ENCODE data around the gene HPSE.

Gene HPSE

GRCh38 chr4:83334425-83335241, at the start of gene HPSE:
Gene HPSE (minus strand): TSS chr4:83334848. CDS start chr4:83334782, 66 bp downstream.
- peak in 32 of 51 donors; percentile 3 to 53 (median 20) for DNase-seq

GRCh38 chr4:83382850-83383249, 48.2 kb upstream of the HPSE start:
- DNase-seq, result no peak

- DNase-seq, result no peak
These were observed 46.5 kb upstream of the HPSE start for GRCh38 chr4:83381173-83381572.

- no peak for DNase-seq
These were observed 43.8 kb upstream of the HPSE start for GRCh38 chr4:83378419-83378818.

GRCh38 chr4:83372931-83373330, 38.3 kb upstream of the HPSE start:
- no peak for DNase-seq

GRCh38 chr4:83371936-83372335, 37.3 kb upstream of the HPSE start:
- DNase-seq, result no peak

- no peak for DNase-seq
These were observed 36.6 kb upstream of the HPSE start for GRCh38 chr4:83371235-83371634.

- DNase-seq, result no peak
These were observed 35.9 kb upstream of the HPSE start for GRCh38 chr4:83370640-83370906.

GRCh38 chr4:83369831-83370639, 35.4 kb upstream of the HPSE start:
- no peak for DNase-seq

GRCh38 chr4:83364312-83364711, 29.7 kb upstream of the HPSE start:
- DNase-seq, result no peak

GRCh38 chr4:83362492-83363329, 28.1 kb upstream of the HPSE start:
- no peak for DNase-seq

GRCh38 chr4:83361416-83362103, 26.9 kb upstream of the HPSE start:
- no peak for DNase-seq

GRCh38 chr4:83360018-83360417, 25.4 kb upstream of the HPSE start:
- no peak for DNase-seq

- DNase-seq, result no peak
These were observed 23.8 kb upstream of the HPSE start for GRCh38 chr4:83358410-83358809.

GRCh38 chr4:83356899-83357661, 22.4 kb upstream of the HPSE start:
- no peak for DNase-seq

GRCh38 chr4:83353516-83353915, 18.9 kb upstream of the HPSE start:
- no peak for DNase-seq

GRCh38 chr4:83348074-83348473, 13.4 kb upstream of the HPSE start:
- DNase-seq, result no peak

GRCh38 chr4:83342476-83342875, 7.8 kb upstream of the HPSE start:
- no peak for DNase-seq

- no peak for DNase-seq
These were observed 6.2 kb upstream of the HPSE start for GRCh38 chr4:83340692-83341343.

GRCh38 chr4:83339573-83339972, 4.9 kb upstream of the HPSE start:
- no peak for DNase-seq
